Measurements from ENCODE around the gene ABCD4.
"Not testable (repeated sequence)": the region's sequence is repeated elsewhere in the genome, so short reads cannot be mapped to it uniquely, and the experiment has no call there.

Gene ABCD4

DNA sequence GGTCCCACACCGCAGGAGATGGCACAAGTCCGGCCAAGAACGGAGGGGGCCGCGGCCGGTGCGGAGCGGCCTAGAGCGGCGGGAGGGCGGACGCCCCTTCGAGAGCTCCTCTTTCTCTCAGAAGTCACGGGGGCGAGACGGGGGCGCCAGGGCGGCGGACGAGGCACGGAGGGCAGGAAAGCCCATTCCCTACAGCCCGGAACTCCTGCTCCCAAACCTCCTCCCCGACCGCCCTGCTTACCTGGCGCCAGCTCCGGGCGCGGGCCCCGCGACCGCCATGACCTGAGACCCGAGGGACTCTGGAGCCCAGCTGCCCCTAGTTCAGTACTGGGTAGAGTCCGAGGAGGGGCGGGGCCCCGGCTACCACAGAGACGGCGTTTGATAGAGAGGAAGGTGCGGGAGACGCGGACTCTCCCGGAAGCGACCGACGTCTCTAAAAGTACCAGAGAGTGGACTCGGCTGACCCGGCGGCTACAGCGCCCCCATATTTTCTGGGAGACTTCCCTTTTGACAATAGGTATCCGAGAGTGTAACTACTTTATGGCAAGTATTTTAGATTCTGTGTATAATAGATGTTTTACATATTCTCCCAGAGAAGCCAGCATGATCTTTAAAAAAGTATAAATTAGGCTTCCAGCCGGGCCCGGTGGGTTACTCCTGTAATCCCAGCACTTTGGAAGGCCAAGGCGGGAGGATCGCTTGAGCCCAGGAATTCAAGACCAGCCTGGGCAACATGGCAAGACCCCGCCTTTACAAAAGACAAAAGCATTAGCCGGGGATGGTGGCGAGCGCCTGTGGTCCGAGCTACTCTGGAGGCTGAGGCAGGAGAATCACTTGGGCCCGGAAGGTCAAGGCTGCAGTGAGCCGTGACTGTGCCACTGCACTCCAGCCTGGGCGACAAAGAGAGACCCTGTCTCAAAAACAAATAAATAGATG is at the start of gene ABCD4:
ABCD4 (minus strand) TSS at position 301 of the 936 bp plus-strand sequence; CDS start at position 279, 22 bp downstream.
- peak; percentile 80 to 82 for DNase-seq

DNA sequence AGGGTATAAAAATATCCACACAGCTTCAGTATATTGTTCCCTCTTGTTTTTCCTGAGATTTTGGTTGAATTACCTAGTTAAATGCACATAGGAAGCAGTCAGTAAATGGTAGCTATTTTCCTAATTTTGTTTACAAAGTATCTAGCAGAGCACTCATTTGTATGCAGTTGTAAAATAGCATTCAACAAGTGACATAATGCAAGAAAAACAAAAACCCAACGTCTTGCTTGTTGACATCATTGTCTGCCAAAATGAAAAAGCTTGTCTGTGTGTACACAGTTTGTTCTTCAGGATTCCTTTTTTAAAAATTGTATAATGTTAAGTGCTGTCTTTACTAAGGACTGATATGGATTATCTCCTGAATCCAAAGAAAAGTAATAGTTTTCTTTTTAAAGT is 48.2 kb upstream of the ABCD4 start:
- DNase-seq: no peak

- DNase-seq: no peak
Measured at GRCh38 chr14:74350211-74350927, 47.6 kb upstream of the ABCD4 start.

DNA sequence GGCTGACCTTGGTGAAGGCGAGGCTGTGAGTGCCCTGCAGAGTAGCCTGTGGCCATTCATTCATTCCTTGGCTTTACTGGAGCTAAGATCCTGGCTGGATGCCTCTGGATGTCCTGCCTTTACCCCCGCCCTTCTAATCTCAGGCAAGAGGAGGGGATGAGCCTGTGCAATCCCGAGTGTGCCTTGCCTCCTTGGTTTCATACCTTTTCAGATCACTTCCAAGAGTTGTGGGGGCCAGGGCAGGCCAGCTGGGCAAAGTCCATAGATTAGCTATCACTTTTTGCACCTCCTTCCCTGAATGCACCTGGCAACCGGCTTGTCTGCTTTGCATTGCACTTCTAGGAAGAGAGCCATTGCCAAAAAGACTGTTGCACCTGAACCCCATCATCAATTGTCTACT is 47.0 kb upstream of the ABCD4 start:
- no peak for DNase-seq

- no peak for DNase-seq
Measured at GRCh38 chr14:74348735-74349463, 46.2 kb upstream of the ABCD4 start.

- DNase-seq: no peak
Measured at GRCh38 chr14:74348241-74348734, 45.6 kb upstream of the ABCD4 start, which contains the start of gene VRTN. Gene VRTN, plus strand, starts transcription at chr14:74348471. Its CDS starts 8,313 bp downstream, at chr14:74356784.

GRCh38 chr14:74347795-74348100 is 45.0 kb upstream of the ABCD4 start:
- DNase-seq: no peak

DNA sequence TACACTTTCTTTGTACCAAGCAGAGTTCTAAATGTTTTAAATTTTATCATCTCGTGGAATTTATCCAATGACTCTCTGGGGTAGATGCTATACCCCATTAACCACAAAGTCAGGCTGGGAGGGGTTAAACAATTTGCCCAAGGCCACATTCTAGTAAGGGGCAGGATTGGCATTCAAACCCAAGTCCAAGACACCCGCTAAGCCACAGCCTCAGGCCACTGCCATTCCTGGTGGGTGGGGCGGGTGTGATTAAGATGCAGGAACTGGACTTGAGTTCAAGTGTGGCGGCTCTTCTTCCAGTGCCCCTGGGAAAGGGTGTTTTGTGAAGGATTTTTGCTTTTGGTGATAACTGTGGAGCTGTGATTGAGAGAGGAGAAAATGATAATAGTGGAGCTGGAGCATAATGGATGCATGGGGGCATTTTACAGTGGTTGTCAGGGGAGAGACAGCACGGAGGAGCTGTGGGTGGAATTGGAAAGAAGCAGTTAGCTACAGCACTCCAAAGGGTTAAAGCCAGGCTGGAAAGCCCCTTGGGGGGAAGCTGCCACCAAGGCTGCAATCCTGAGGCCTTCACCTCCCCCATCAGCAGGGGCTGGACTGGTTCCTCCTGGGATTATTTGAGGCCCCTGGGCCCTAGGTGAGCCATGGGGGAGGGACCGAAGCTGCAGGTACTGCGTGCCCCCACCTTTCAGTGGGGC is 44.5 kb upstream of the ABCD4 start:
- DNase-seq: no peak

DNA sequence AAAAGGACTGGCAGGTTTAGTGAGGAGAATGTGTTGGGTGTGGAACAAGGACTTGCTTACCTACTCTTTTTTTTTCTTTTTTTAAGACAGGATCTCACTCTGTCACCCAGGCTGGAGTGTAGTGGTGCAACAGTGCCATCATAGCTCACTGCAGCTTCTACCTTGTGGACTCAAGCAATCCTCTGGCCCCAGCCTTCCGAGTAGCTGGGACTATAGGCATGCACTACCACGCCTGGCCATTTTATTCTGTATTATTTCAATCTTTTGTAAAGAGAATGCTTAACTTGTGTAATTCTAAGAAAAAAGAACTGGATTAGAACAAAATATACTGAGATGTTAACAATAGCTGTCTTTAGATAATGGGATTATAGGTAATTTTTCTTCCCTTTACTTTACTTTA is 43.6 kb upstream of the ABCD4 start:
- no peak for DNase-seq

- no peak for DNase-seq
Measured at GRCh38 chr14:74333909-74334308, 31.2 kb upstream of the ABCD4 start.

DNA sequence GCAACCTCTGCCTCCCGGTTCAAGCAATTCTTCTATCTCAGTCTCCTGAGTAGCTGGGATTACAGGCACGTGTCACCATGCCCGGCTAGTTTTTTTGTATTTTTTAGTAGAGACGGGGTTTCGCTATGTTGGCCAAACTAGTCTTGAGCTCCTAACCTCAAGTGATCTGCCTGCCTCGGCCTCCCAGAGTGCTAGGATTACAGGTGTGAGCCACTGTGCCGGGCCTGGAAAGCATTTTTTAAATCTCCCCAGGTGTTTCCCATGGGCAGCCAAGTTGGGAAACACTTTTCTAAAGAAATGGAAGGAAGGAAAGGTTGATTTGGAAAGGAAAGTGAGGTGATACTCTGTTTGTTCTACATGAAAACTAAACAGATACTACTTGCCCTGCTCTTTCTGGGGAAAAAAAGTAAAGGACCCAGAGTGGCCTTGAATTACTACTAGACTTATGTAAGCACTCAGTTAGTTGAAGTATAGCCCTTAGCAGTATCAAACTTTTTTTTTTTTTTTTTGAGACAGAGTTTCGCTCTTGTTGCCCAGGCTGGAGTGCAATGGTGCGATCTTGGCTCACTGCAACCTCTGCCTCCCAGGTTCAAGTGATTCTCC is 27.3 kb upstream of the ABCD4 start:
- not testable (repeated sequence) for DNase-seq

- DNase-seq: no peak
Measured at GRCh38 chr14:74326369-74327152, 23.8 kb upstream of the ABCD4 start.

- DNase-seq: no peak
Measured at GRCh38 chr14:74325446-74325845, 22.7 kb upstream of the ABCD4 start.

GRCh38 chr14:74324931-74325361 is 22.2 kb upstream of the ABCD4 start:
- DNase-seq: no peak

GRCh38 chr14:74314576-74314975 is 11.8 kb upstream of the ABCD4 start:
- DNase-seq: no peak

DNA sequence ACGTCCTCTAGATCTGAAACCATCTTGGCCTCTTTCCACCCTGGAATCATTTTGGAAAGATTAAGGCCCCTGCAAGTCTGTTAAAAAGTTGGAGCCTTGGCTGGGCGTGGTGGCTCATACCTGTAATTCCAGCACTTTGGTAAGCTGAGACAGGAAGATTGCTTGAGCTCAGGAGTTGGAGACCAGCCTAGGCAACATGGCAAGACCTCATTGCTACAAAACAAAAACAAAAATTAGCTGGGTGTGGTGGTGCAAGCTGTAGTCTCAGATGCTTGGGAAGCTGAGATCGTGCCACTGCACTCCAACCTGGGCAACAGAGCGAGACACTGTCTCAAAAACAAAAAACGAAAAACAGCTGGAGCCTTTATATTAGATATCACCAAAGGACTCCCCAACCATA is 10.9 kb upstream of the ABCD4 start:
- no peak for DNase-seq

- no peak for DNase-seq
Measured at GRCh38 chr14:74312161-74312560, 9.4 kb upstream of the ABCD4 start.

DNA sequence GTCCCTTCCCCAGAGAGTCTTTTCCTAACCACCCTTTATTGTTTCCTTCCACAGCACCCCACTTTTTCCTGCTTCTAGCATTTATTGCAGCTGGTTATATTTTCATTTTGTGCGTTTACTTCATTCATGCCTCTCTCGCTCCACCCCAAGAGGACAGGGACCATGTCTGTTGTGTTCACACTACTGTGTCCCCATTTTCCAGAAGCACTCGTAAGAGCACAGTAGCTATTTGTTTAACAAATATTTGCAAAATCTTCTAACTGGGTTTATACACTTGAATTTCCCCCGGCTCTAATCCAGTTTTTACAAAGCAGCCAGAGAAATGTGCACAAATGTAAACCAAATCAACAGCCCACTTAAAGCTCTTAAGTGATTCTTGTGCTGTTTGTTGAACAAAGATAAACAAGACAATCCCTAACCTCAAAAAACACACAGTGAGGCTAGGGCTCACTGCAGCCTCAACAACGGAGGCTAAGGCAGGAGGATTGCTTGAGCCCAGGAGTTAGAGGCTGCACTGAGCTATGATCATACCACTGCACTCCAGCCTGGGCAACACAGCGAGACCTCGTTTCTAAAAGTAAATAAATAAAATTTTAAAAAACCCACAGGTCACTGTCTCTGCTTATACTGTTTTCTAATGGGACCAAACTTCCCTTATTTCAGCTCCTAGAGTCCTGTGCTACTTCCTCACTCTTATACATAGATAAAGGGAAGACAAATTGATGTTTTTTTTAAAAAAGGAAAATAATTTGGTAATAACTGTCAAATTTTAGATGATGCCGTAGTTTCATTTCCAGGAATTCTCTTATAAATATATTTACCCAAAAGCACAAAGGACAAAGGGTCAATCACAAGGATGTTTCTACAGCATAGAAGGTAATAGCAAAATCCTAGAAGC is 6.6 kb upstream of the ABCD4 start:
- no peak for DNase-seq

DNA sequence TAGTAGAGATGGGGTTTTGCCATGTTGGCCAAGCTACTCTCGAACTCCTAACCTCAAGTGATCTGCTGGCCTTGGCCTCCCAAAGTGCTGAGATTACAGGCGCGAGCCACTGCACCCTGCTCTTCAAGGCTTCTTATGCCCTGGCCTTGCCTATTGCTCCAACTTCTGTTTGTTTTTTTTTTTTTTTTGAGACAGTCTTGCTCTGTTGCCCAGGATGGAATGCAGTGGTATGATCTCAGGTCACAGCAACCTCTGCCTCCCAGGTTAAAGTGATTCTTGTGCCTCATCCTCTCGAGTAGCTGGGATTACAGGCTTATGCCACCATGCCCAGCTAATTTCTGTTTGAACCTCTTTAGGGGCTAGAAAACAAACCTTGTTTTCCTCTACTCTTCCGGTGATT is 6.0 kb upstream of the ABCD4 start:
- DNase-seq: no peak

GRCh38 chr14:74302152-74302628 is 544 bp downstream of the ABCD4 start:
- no peak for DNase-seq

Data from stimulated activated CD4-positive, alpha-beta T cell treated with anti-CD3 and anti-CD28 coated beads, Interleukin-4, amount 100 ng/mL, for 4 hours (primary cell).